Esophagus squamous epithelium (tissue), 5 donors: ENCODE measurements around the gene GSK3A. TPM values are rescaled to one million over a fixed set of nuclear protein-coding genes. Genes with fewer than 3 reads are reported as not detected.
A peak's percentile ranks its signal among the peaks of the same experiment; 100 is the strongest.

ENCODE experiments used
- DNase-seq: peaks from one replicate; lab custom pipeline; 2025; lab: John Stamatoyannopoulos, UW
- H3K27ac ChIP-seq, 4 donors: fragments of 200-600 bp; sonication (generic); one replicate each; pipeline ENCODE4 v1.5.1; 2016 to 2019; ENCODE audit warnings: mild to moderate bottlenecking in 1 of 4
- H3K27me3 ChIP-seq, 4 donors: fragments of 200-600 bp; sonication (generic); 1 replicate in 3 of 4; 2 replicates in 1 of 4; pipeline versions ENCODE4 v1.5.1 to v1.6.0; 2017 to 2021; ENCODE audit warnings: antibody characterized with exemption in 1 of 4
- H3K36me3 ChIP-seq, 3 donors: fragments of 200-600 bp; sonication (generic); one replicate each; pipeline ENCODE4 v1.5.1; 2016 to 2019
- H3K4me1 ChIP-seq, 3 donors: fragments of 200-600 bp; sonication (generic); one replicate each; pipeline ENCODE4 v1.5.1; 2017 to 2019
- H3K4me3 ChIP-seq, 4 donors: fragments of 200-600 bp; sonication (generic); 1 replicate in 3 of 4; 2 replicates in 1 of 4; pipeline ENCODE4 v1.5.1; 2016 to 2019; ENCODE audit warnings: mild to moderate bottlenecking in 2 of 4, moderate library complexity in 1 of 4
- H3K9me3 ChIP-seq, 3 donors: fragments of 200-600 bp; sonication (generic); one replicate each; pipeline ENCODE4 v1.5.1; 2016 to 2019
- CTCF ChIP-seq, 6 experiments: fragments of 450-650 bp in 4 of 6; fragments of 200-600 bp in 2 of 6; sonication (generic) in 2 of 6; IDR thresholded peaks; one replicate each; pipeline ENCODE4 v1.5.1; 2016 to 2019; ENCODE audit warnings: antibody characterized with exemption in 6 of 6, mild to moderate bottlenecking in 4 of 6, moderate library complexity in 4 of 6
- POLR2A ChIP-seq, 4 donors: fragments of 450-650 bp; IDR thresholded peaks; one replicate each; pipeline ENCODE4 v1.6.1; 2017; ENCODE audit warnings: antibody characterized with exemption in 4 of 4, mild to moderate bottlenecking in 4 of 4, moderate library complexity in 3 of 4
- WGBS, 2 donors: methylation state at CpG; one replicate each; pipeline ENCODE4 v1.1.5; 2018; 5-methylcytosine and 5-hydroxymethylcytosine counted together
- intact Hi-C: fragments of 100-400 bp; cut with DNase I; formaldehyde crosslinking; loops from one replicate; pipeline ENCODE4 v1.15.0; 2022
- total RNA-seq, 4 donors: library from RNA; depleted of rRNA; stranded (reverse); fragments of >200 nt; gene quantifications; one replicate each; pipeline ENCODE4 v1.1.0, GENCODE V29; 2016
- donor health status: DM: yes; HTN: yes; CAD: no.

GSK3A gene
- total RNA-seq, 4 donors from 2014 or later, result 15.9 to 29.6 (median 26.5) TPM

GRCh38 chr19:42280815-42281145 is 38.4 kb upstream of the GSK3A start:
- intact Hi-C loops, result no loop called here
- peak overlapping the region; percentile 84 to 99 (median 96) for H3K27ac ChIP-seq

GRCh38 chr19:42279902-42280814 is 37.8 kb upstream of the GSK3A start:
- no peak for DNase-seq
- Histone ChIP-seq H3K36me3 (peaks cover 0 to 17% (median 0%) of the 10 kb centered on the region in 3 donors), H3K27me3 (no peaks in the 10 kb centered on the region), H3K4me3 (peak overlapping the region; percentile 34 to 96 (median 76)), H3K4me1 (peaks cover 75 to 92% (median 76%) of the 10 kb centered on the region in 3 donors), H3K27ac (peak overlapping the region; percentile 84 to 99 (median 96)), H3K9me3 (no peaks in the 10 kb centered on the region)
- intact Hi-C loops, result no loop called here
- 0% methylated on average over 3 to 23 of the region's 89 CpGs for WGBS, 2 donors
- TF ChIP-seq POLR2A (IDR thresholded peaks at IDR 0.05) (peak in 2 of 4 donors; percentile 8 to 36), CTCF (IDR thresholded peaks at IDR 0.05) (peak; percentile 87 to 96 (median 94))

More at GRCh38 chr19:42280815-42281145, 38.4 kb upstream of the GSK3A start:
- 0% methylated on average over 3 to 4 of the region's 20 CpGs for WGBS, 2 donors
- Histone ChIP-seq H3K4me3 (peak overlapping the region; percentile 34 to 96 (median 76)), H3K9me3 (no peaks in the 10 kb centered on the region), H3K36me3 (peaks cover 0 to 10% (median 0%) of the 10 kb centered on the region in 3 donors), H3K4me1 (peaks cover 77 to 92% (median 81%) of the 10 kb centered on the region in 3 donors), H3K27me3 (no peaks in the 10 kb centered on the region)
- no peak for DNase-seq
- no peak for TF ChIP-seq CTCF (IDR thresholded peaks at IDR 0.05)
- no peak for TF ChIP-seq POLR2A (IDR thresholded peaks at IDR 0.05)

GRCh38 chr19:42279155-42279901 is 36.9 kb upstream of the GSK3A start:
- TF ChIP-seq CTCF (IDR thresholded peaks at IDR 0.05), result no peak
- no peak for TF ChIP-seq POLR2A (IDR thresholded peaks at IDR 0.05)
- intact Hi-C loops, result no loop called here
- H3K9me3 ChIP-seq, result no peaks in the 10 kb centered on the region
- no peaks in the 10 kb centered on the region for H3K27me3 ChIP-seq
- peaks cover 67 to 93% (median 77%) of the 10 kb centered on the region in 3 donors for H3K4me1 ChIP-seq
- no peak for DNase-seq
- peak overlapping the region; percentile 34 to 96 (median 76) for H3K4me3 ChIP-seq
- H3K27ac ChIP-seq, result peak overlapping the region; percentile 84 to 99 (median 96)
- H3K36me3 ChIP-seq, result peaks cover 0 to 25% (median 5%) of the 10 kb centered on the region in 3 donors
- WGBS, 2 donors, result 6 to 12% methylated on average over 6 of the region's 6 CpGs

- peaks cover 67 to 100% (median 79%) of the 10 kb centered on the region in 3 donors for H3K4me1 ChIP-seq
- H3K9me3 ChIP-seq, result no peaks in the 10 kb centered on the region
- intact Hi-C loops, result no loop called here
- no peak for DNase-seq
- no peaks in the 10 kb centered on the region for H3K27me3 ChIP-seq
- peaks cover 7 to 32% (median 12%) of the 10 kb centered on the region in 3 donors for H3K36me3 ChIP-seq
- WGBS, 2 donors, result 49 to 51% methylated on average over 4 to 5 of the region's 5 CpGs
- H3K4me3 ChIP-seq, result peak overlapping the region in 2 of 4 donors; percentile 2 to 4
- peak overlapping the region; percentile 84 to 99 (median 96) for H3K27ac ChIP-seq
- no peak for TF ChIP-seq POLR2A (IDR thresholded peaks at IDR 0.05)
- peak in 1 of 6 experiments; percentile 2 for TF ChIP-seq CTCF (IDR thresholded peaks at IDR 0.05)
These were observed 36.2 kb upstream of the GSK3A start for GRCh38 chr19:42278452-42279154.
